ENCODE results near the gene SLC36A3.
"Not testable (repeated sequence)": the region's sequence is repeated elsewhere in the genome, so short reads cannot be mapped to it uniquely, and the experiment has no call there.

SLC36A3 gene

DNA sequence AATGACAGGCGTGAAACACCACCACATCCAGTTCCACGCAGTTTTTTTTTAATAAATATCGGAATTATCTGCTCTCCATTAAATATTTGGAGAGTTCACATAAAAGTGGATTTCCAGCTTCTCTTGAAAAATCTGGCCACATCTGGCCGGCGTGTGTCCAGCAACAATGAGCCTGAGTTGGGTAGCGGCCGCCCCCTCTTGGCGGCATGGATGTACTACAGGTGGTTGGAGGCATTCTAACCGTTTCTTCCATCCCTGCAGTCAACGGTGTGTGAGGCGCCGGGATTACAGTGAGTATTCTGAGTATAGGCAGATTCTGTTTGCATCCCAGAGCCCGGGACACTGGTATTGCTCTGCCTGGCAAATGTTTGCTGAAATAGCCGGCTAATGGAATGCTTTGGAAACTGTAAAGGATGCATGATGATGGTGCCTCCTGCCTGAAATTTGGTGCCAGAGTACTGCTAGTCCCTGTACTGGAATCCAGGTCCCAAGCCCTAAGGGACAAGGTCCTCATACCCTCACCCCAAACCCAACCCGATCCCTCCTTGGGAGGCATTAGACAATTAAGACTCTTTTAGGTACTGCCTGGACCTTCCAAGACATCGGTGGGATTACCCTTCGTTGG lies 64.2 kb downstream of the SLC36A3 start:
- Histone ChIP-seq H3K36me3 (ENCODE audit: control insufficient read depth, insufficient read depth, low read length) (no peaks in the 10 kb centered on the region), H3K9ac (no peak overlapping the region), H3K27ac (no peak overlapping the region), H3K4me1 (peaks cover 5% of the 10 kb centered on the region), H3K4me2 (ENCODE audit: low read length) (no peak overlapping the region), H3K4me3 (ENCODE audit: low read depth, low read length) (no peak overlapping the region), H3K9me3 (ENCODE audit: control insufficient read depth, low read length) (no peaks in the 10 kb centered on the region), H2AFZ (no peak overlapping the region), H3K79me2 (no peaks in the 10 kb centered on the region), H3K27me3 (ENCODE audit: control insufficient read depth, insufficient read depth, low read length) (no peaks in the 10 kb centered on the region)
- TF ChIP-seq, protein P1, sequence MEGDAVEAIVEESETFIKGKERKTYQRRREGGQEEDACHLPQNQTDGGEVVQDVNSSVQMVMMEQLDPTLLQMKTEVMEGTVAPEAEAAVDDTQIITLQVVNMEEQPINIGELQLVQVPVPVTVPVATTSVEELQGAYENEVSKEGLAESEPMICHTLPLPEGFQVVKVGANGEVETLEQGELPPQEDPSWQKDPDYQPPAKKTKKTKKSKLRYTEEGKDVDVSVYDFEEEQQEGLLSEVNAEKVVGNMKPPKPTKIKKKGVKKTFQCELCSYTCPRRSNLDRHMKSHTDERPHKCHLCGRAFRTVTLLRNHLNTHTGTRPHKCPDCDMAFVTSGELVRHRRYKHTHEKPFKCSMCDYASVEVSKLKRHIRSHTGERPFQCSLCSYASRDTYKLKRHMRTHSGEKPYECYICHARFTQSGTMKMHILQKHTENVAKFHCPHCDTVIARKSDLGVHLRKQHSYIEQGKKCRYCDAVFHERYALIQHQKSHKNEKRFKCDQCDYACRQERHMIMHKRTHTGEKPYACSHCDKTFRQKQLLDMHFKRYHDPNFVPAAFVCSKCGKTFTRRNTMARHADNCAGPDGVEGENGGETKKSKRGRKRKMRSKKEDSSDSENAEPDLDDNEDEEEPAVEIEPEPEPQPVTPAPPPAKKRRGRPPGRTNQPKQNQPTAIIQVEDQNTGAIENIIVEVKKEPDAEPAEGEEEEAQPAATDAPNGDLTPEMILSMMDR (IDR thresholded peaks at IDR 0.05): peak; percentile 95

DNA sequence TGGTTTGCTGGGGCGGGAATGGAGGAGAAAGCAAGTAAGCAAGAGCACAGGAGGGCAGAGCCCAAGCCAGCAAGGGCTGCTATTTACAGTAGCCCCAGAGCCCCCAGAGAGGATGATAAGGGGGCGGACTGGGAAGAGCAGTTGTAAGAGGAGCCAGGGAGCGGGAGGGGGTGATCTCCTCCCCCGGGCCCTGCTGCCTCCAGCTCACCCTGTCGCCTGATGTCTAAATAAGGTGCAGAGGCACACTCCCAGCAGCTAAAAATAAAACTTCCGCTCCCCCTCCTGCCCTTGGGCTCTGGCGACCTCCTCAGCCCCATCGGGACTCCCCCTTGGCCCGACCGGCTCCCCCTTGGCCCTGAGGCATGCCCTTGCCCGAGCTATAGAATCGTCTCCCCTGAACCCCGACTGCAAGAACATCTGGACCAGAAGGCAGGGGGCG lies 65.2 kb downstream of the SLC36A3 start:
- Histone ChIP-seq H3K27me3 (ENCODE audit: control insufficient read depth, insufficient read depth, low read length) (no peaks in the 10 kb centered on the region), H2AFZ (no peak overlapping the region), H3K4me3 (ENCODE audit: low read depth, low read length) (no peak overlapping the region), H3K27ac (no peak overlapping the region), H3K9me3 (ENCODE audit: control insufficient read depth, low read length) (no peaks in the 10 kb centered on the region), H3K4me1 (peaks cover 7% of the 10 kb centered on the region), H3K4me2 (ENCODE audit: low read length) (no peak overlapping the region), H3K79me2 (no peaks in the 10 kb centered on the region), H3K36me3 (ENCODE audit: control insufficient read depth, insufficient read depth, low read length) (no peaks in the 10 kb centered on the region), H3K9ac (no peak overlapping the region)
- TF ChIP-seq, protein P1 (IDR thresholded peaks at IDR 0.05): no peak

DNA sequence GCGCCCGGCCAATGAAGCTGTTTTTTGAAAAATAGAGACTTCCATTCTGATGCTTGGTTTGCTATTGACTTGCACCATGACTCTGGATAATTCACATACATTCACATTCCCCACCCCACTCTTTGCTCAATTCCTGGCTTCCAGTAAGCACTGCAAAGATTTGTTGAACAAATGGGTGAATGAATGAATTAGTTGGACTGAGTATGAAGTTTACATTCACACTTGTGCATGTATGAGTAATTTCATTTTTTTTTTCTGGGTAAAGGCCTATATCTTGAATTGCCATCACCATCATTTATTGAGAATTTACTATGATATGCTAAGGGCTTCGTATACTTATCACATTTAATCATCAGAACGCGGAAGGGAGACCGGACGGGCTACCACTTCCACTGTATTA lies 65.9 kb downstream of the SLC36A3 start:
- Histone ChIP-seq H3K79me2 (no peaks in the 10 kb centered on the region), H3K9ac (no peak overlapping the region), H3K27ac (no peak overlapping the region), H3K9me3 (ENCODE audit: control insufficient read depth, low read length) (no peaks in the 10 kb centered on the region), H3K4me2 (ENCODE audit: low read length) (no peak overlapping the region), H2AFZ (no peak overlapping the region), H3K36me3 (ENCODE audit: control insufficient read depth, insufficient read depth, low read length) (no peaks in the 10 kb centered on the region), H3K27me3 (ENCODE audit: control insufficient read depth, insufficient read depth, low read length) (no peaks in the 10 kb centered on the region), H3K4me1 (peaks cover 7% of the 10 kb centered on the region), H3K4me3 (ENCODE audit: low read depth, low read length) (no peak overlapping the region)
- TF ChIP-seq, protein P1 (IDR thresholded peaks at IDR 0.05): no peak

DNA sequence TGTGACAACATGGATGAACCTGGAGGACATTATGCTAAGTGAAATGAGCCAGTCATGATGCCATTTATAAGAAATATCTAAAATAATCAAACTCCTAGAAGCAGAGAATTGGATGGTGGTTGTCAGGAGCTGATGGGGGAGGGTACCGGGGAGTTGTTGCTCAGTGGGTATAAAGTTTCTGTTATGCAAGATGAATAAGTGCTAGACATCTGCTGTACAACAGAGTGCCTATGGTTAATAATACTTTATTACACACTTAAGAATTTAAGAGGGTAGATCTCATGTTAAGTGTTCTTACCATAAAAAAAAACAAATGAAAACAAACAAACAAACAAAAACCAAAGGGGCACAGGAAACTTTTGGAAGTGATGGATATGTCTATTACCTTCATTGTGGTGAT lies 66.7 kb downstream of the SLC36A3 start:
- H3K4me3 ChIP-seq (ENCODE audit: low read depth, low read length): no peak overlapping the region
- H3K4me2 ChIP-seq (ENCODE audit: low read length): no peak overlapping the region
- no peak overlapping the region for H2AFZ ChIP-seq
- no peaks in the 10 kb centered on the region for H3K9me3 ChIP-seq (ENCODE audit: control insufficient read depth, low read length)
- H3K27me3 ChIP-seq (ENCODE audit: control insufficient read depth, insufficient read depth, low read length): no peaks in the 10 kb centered on the region
- peaks cover 7% of the 10 kb centered on the region for H3K4me1 ChIP-seq
- H3K79me2 ChIP-seq: no peaks in the 10 kb centered on the region
- H3K36me3 ChIP-seq (ENCODE audit: control insufficient read depth, insufficient read depth, low read length): no peaks in the 10 kb centered on the region
- no peak overlapping the region for H3K9ac ChIP-seq
- no peak overlapping the region for H3K27ac ChIP-seq
- TF ChIP-seq, protein P1 (IDR thresholded peaks at IDR 0.05): no peak

DNA sequence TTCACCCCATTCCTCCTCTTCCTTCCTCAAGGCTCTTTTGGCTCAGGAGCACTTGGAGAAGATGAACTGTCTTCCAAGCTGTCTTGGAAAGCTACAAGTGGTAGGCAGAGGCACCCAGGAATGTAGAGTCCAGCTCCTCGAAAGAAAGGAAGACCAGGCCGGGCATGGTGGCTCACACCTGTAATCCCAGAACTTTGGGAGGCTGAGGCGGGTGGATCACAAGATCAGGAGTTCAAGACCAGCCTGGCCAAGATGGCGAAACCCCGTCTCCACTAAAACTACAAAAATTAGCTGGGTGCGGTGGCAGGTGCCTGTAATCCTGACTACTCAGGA lies 68.4 kb downstream of the SLC36A3 start:
- not testable (repeated sequence) for H3K79me2 ChIP-seq; H3K36me3 ChIP-seq (ENCODE audit: control insufficient read depth, insufficient read depth, low read length); H3K4me1 ChIP-seq; H3K4me2 ChIP-seq (ENCODE audit: low read length); H3K9me3 ChIP-seq (ENCODE audit: control insufficient read depth, low read length); H3K9ac ChIP-seq; H3K4me3 ChIP-seq (ENCODE audit: low read depth, low read length); H3K27me3 ChIP-seq (ENCODE audit: control insufficient read depth, insufficient read depth, low read length)
- Histone ChIP-seq H2AFZ (peak overlapping the region; percentile 72), H3K27ac (peak overlapping the region; percentile 52)

All from parathyroid adenoma (tissue), 2 donors.